MCF 10A (cell line): ENCODE results near the gene RAB13. TPM values are rescaled to one million over a fixed set of nuclear protein-coding genes. Genes with fewer than 3 reads are reported as not detected.

Experiments used
- BruUV-seq: library from RNA; stranded (reverse); fragments of 400-500 nt; replicated peaks from 2 replicates; lab custom pipeline; 2021; lab: Mats Ljungman, UMichigan
- CTCF ChIA-PET: fragments of 300-600 bp; sonication (Branson Sonifier 250); formaldehyde crosslinking; extraction: SDS; loops from one replicate; lab custom pipeline; 2021; ENCODE audit warnings: antibody characterized with exemption, inconsistent platforms; lab: Yijun Ruan, JAX
- POLR2A ChIA-PET: fragments of 300-600, 350-650 bp; sonication (Branson Sonifier 250); formaldehyde crosslinking; extraction: SDS; loops from one replicate; lab custom pipeline; 2020; ENCODE audit warnings: antibody characterized with exemption, inconsistent platforms; lab: Yijun Ruan, JAX
- DNase-seq: peaks from one replicate; pipeline ENCODE4 v3.0.0-alpha.2; 2018; ENCODE audit not compliant: unreplicated experiment
- H3K27ac Mint-ChIP-seq: one replicate; pipeline ENCODE4 v1.8.0; 2022; ENCODE audit warnings: mild to moderate bottlenecking, low read depth, mixed read lengths; ENCODE audit not compliant: unreplicated experiment
- H3K27me3 Mint-ChIP-seq: one replicate; pipeline ENCODE4 v1.8.0; 2022; ENCODE audit warnings: mixed read lengths; ENCODE audit not compliant: insufficient read depth, unreplicated experiment
- H3K36me3 Mint-ChIP-seq: one replicate; pipeline ENCODE4 v1.8.0; 2022; ENCODE audit warnings: mild to moderate bottlenecking, moderate library complexity, mixed read lengths; ENCODE audit not compliant: insufficient read depth, unreplicated experiment
- H3K4me1 Mint-ChIP-seq: one replicate; pipeline ENCODE4 v1.8.0; 2022; ENCODE audit warnings: mixed read lengths; ENCODE audit not compliant: insufficient read depth, unreplicated experiment
- H3K4me3 Mint-ChIP-seq: one replicate; pipeline ENCODE4 v1.8.0; 2022; ENCODE audit warnings: mild to moderate bottlenecking, moderate library complexity, mixed read lengths; ENCODE audit not compliant: unreplicated experiment
- H3K9me3 Mint-ChIP-seq: one replicate; pipeline ENCODE4 v1.8.0; 2022; ENCODE audit warnings: mixed read lengths; ENCODE audit not compliant: unreplicated experiment
- intact Hi-C: fragments of 100-400 bp; cut with micrococcal nuclease; formaldehyde crosslinking; loops from 2 replicates; pipeline ENCODE4 v1.14.1; 2022
- total RNA-seq: library from RNA; stranded (reverse); gene quantifications from 2 replicates; pipeline ENCODE4 v1.2.3, GENCODE V29; 2022
- TF ChIP-seq, protein P1 (sequence below): fragments of 200-600 bp; IDR thresholded peaks from one replicate; pipeline ENCODE4 v1.8.0; 2022; ENCODE audit warnings: antibody characterized with exemption, mild to moderate bottlenecking; ENCODE audit not compliant: unreplicated experiment

Gene RAB13
- total RNA-seq, 1 experiment from 2014 or later: 71.6 TPM

DNA sequence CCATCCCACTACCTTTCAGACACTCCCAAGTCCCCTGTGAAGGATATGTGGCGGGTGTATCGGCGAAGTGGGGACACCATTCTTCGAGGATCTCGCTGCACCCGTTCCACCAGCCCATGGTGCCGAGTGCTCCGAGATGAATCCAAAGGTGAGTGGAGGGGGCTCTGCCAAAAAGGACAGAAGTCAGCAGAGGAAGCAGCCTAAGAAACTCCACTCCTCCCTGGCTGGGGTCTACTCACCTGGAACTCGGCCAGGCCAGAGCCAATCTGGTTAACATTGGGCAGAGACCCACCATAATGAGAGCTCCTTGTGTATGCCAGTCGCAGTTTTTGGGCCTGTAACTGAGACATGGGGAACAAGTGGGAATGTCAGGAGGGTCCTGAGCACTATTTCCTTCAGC, 31.3 kb downstream of the RAB13 start:
- ChIA-PET POLR2A (interaction anchor here (1.1 to 16.7 kb wide), 3 partner anchors 3 to 22 kb away, joined by 3 to 430 read pairs (median 430); partner anchors contain the start of genes CREB3L4, CRTC2, DENND4B and JTB), CTCF (interaction anchor here (0.6 to 2.6 kb wide), 4 partner anchors 13 to 1692 kb away, joined by 3 to 14 read pairs (median 3); partner anchors contain the start of gene CREB3L4)
- Mint-ChIP-seq H3K4me3 (no peak overlapping the region), H3K27ac (no peak overlapping the region), H3K9me3 (no peaks in the 10 kb centered on the region), H3K4me1 (peaks cover 39% of the 10 kb centered on the region), H3K36me3 (peaks cover 57% of the 10 kb centered on the region), H3K27me3 (no peaks in the 10 kb centered on the region)
- DNase-seq: no peak
- TF ChIP-seq, protein P1, sequence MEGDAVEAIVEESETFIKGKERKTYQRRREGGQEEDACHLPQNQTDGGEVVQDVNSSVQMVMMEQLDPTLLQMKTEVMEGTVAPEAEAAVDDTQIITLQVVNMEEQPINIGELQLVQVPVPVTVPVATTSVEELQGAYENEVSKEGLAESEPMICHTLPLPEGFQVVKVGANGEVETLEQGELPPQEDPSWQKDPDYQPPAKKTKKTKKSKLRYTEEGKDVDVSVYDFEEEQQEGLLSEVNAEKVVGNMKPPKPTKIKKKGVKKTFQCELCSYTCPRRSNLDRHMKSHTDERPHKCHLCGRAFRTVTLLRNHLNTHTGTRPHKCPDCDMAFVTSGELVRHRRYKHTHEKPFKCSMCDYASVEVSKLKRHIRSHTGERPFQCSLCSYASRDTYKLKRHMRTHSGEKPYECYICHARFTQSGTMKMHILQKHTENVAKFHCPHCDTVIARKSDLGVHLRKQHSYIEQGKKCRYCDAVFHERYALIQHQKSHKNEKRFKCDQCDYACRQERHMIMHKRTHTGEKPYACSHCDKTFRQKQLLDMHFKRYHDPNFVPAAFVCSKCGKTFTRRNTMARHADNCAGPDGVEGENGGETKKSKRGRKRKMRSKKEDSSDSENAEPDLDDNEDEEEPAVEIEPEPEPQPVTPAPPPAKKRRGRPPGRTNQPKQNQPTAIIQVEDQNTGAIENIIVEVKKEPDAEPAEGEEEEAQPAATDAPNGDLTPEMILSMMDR: no peak
- no TSS peak for BruUV-seq
- intact Hi-C loops: no loop called here

DNA sequence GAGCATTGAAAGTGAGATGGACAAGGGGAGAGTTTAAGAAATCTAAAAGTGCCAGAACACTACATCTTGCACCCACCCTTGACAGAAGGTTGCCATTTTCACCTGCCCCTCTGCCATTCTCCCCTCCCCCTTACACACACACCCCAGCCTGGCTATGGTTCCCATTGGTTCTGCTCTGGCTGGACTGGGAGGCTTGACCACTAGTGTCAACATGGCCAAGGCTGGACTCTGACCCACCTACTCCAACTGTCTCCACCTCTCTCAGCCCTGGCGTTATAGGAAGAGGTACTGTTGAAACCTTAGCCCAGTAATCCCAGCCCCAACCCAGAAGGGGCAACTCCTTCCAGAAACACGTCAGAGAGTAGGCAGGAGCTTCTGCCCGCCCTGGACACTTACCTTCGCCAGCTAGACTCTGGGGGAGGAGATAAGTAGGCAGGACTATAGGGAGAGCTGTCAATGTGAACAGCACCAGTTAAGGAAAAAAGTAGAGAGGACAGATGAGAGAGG, 32.2 kb downstream of the RAB13 start:
- Mint-ChIP-seq H3K27me3 (no peaks in the 10 kb centered on the region), H3K36me3 (peaks cover 54% of the 10 kb centered on the region), H3K4me3 (no peak overlapping the region), H3K27ac (no peak overlapping the region), H3K9me3 (no peaks in the 10 kb centered on the region), H3K4me1 (peaks cover 30% of the 10 kb centered on the region)
- DNase-seq: no peak
- ChIA-PET POLR2A (interaction anchor here (1.0 to 16.7 kb wide), 5 partner anchors 2 to 30 kb away, joined by 3 to 430 read pairs (median 6); partner anchors contain the start of genes CREB3L4, CRTC2, DENND4B and GATAD2B), CTCF (interaction anchor here (0.6 to 1.4 kb wide), 4 partner anchors 32 to 157 kb away, joined by 3 to 8 read pairs (median 4); partner anchors contain the start of gene RAB13)
- TF ChIP-seq, protein P1: no peak
- no TSS peak for BruUV-seq
- intact Hi-C loops: no loop called here

DNA sequence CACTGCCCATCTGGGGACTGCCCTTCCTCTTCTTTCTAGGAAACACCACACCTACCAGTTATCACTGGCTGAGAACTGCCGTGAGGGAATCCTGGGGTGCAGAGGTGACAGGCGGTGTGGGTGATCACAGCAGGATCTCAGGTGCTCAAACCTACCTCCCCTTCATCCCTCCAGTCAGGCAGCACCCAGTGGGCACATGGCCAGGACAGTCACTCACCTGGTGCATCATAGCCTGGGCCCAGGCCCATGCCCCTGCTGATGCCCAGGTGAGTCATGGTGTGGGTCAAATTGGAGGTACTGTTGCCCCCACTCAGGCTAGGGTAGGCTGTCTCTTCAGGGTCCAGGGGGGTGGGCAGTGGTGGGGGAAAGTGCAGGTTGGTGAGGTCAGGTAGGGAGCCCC, 34.3 kb downstream of the RAB13 start:
- peaks cover 19% of the 10 kb centered on the region for H3K4me1 Mint-ChIP-seq
- no TSS peak for BruUV-seq
- H3K27me3 Mint-ChIP-seq: no peaks in the 10 kb centered on the region
- ChIA-PET CTCF (no interaction called here), POLR2A (interaction anchor here (16.7 kb wide), 1 partner anchor 10 kb away, joined by 430 read pairs; the partner anchor contains the start of genes CREB3L4, CRTC2 and SLC39A1)
- DNase-seq: peak; percentile 47
- TF ChIP-seq, protein P1: no peak
- intact Hi-C loops: no loop called here
- H3K4me3 Mint-ChIP-seq: no peak overlapping the region
- peaks cover 52% of the 10 kb centered on the region for H3K36me3 Mint-ChIP-seq
- H3K27ac Mint-ChIP-seq: no peak overlapping the region
- H3K9me3 Mint-ChIP-seq: no peaks in the 10 kb centered on the region

DNA sequence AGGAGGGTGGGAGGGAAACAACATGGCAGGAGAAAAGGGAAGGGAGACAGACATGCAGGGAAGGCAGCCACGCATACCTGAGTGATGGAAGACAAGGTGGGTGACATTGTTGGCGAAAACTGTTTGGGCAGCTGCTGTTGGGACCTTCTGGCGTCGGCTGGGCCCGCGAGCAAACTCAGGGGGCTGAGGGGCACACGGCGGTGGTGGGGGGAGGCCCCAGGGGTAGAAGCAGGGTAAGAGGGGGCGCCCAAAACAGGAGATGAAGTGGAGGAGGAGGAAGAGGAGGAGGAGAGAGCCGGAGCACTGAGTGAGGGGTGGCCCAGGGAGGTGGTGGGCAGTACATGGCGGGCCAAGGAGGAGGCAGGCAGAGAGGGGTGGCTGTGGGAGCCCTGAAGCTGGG, 35.0 kb downstream of the RAB13 start:
- Mint-ChIP-seq H3K27ac (no peak overlapping the region), H3K27me3 (no peaks in the 10 kb centered on the region), H3K9me3 (no peaks in the 10 kb centered on the region), H3K36me3 (peaks cover 52% of the 10 kb centered on the region), H3K4me1 (peaks cover 16% of the 10 kb centered on the region), H3K4me3 (no peak overlapping the region)
- ChIA-PET POLR2A (interaction anchor here (16.7 kb wide), 1 partner anchor 11 kb away, joined by 430 read pairs; the partner anchor contains the start of genes CREB3L4, CRTC2 and SLC39A1), CTCF (interaction anchor here (1.1 kb wide), 1 partner anchor 17 kb away, joined by 3 read pairs; the partner anchor contains the start of gene CREB3L4)
- TF ChIP-seq, protein P1: no peak
- no peak for DNase-seq
- no TSS peak for BruUV-seq
- intact Hi-C loops: no loop called here
